WI38 (cell line): ENCODE measurements around the gene VWA1.
"Not testable (repeated sequence)": the region's sequence is repeated elsewhere in the genome, so short reads cannot be mapped to it uniquely, and the experiment has no call there.

Experiments used
- H3K4me3 ChIP-seq: 2 replicates; pipeline ENCODE4 v1.5.1; 2011; ENCODE audit warnings: low read depth, mild to moderate bottlenecking, control low read depth, low read length
- TF ChIP-seq, protein P1 (sequence below): IDR thresholded peaks from 2 replicates; pipeline ENCODE4 v1.5.1; 2012; ENCODE audit warnings: low read depth, mild to moderate bottlenecking, control low read depth, low read length

VWA1 gene

DNA sequence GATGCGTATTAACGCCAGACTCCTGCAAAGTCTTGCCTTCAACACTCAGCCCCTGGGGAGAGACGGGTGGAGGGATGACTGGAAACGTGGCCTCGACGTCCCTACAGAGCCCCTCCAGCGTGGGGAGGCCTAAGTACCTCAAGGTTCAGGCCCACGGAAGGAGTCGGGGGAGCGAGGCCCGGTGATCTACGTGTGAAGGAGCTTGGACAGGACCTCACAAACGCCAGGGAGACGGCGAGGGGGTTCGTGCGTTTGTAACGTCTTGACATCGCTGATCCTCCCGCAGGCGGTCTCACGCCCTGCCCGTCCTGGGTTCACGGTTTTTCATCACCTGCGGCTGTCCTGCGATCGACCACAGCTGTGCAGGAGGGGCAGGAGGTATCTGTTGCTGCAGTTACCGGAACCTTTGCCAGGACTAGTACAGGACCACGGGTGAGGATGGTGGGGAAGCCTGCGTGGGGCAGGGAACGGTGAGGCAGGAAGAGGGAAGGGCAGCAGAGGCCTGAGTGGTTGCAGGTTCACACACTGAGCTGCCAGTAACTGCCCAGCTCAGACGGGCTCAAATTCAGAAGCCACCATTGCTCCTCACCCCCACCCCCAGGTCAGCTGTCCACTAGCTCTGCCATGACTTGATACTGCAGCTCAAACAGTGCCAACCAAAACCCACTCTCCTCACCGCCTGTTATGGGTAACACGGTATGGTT is 35.5 kb upstream of the VWA1 start:
- peak overlapping the region; percentile 99 for H3K4me3 ChIP-seq
- TF ChIP-seq, protein P1, sequence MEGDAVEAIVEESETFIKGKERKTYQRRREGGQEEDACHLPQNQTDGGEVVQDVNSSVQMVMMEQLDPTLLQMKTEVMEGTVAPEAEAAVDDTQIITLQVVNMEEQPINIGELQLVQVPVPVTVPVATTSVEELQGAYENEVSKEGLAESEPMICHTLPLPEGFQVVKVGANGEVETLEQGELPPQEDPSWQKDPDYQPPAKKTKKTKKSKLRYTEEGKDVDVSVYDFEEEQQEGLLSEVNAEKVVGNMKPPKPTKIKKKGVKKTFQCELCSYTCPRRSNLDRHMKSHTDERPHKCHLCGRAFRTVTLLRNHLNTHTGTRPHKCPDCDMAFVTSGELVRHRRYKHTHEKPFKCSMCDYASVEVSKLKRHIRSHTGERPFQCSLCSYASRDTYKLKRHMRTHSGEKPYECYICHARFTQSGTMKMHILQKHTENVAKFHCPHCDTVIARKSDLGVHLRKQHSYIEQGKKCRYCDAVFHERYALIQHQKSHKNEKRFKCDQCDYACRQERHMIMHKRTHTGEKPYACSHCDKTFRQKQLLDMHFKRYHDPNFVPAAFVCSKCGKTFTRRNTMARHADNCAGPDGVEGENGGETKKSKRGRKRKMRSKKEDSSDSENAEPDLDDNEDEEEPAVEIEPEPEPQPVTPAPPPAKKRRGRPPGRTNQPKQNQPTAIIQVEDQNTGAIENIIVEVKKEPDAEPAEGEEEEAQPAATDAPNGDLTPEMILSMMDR = no peak

DNA sequence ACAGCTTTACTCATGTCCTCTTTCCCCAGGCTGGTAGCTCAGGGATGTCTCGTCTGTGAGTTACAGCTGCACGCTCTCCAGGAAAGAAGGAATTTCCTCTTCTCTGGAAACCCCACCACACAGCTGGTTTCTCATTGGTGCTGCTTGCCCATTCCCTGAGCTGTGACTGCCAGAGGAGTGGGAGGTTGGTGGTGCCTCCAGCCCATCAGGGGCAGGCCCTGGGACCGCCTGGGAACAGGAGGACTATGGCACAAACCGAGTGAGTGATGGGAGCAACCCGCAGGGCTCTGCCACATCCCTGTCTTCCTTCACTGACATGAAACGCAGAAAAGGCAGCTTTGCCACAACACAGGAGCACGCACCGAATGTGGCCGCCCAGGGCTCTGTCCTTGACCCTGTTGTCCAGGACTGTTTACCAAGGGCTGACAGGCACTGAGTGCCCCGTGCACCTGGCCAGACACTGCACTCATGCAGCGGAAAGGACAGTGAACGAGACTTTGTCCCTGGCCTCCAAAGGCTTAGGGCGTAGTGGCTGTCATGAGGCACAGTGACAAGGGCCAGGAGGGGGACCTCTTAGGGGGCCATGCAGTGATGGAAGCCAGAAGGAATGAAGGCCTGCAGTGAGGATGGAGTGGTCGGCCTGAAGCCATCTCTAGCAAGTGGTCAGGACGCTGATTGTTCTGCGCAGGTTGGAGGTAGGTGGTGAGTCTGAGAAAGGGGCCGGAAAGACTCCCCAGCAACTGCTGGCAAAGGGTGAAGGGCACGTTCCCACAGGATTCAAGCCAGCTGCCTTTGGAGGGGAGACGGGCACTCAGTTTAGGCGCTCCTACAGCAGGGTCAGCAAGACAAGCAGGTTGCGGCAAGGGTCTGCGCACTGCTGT is 34.7 kb upstream of the VWA1 start:
- TF ChIP-seq, protein P1 = no peak
- peak overlapping the region; percentile 99 for H3K4me3 ChIP-seq

DNA sequence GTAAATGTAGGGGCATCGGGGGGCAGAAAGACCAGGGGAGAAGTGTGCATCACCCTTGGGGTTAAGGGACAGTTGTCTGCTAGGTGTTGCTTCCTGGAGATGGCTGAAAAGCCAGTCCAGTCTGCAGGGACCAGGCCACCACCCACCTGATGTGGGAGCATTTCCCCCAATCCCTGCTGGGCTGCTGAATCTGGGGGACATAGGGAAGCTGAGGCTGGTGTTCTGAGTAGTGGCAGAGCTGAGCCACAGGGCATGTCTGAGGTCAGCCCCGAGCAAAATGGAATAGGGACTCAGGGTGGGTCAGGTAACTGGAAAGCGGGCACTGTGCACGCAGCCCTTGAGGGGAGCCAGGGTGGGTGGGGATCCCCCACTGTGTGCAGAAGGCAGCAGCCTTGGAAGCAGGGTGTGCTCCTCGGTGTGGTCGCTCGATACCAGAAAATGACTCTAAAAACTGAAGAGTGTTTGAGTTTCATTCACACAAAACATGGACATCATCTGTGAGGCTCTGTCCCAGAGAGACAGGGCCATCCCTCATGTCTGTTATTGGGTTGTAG is 34.0 kb upstream of the VWA1 start:
- H3K4me3 ChIP-seq = no peak overlapping the region
- TF ChIP-seq, protein P1 = no peak

DNA sequence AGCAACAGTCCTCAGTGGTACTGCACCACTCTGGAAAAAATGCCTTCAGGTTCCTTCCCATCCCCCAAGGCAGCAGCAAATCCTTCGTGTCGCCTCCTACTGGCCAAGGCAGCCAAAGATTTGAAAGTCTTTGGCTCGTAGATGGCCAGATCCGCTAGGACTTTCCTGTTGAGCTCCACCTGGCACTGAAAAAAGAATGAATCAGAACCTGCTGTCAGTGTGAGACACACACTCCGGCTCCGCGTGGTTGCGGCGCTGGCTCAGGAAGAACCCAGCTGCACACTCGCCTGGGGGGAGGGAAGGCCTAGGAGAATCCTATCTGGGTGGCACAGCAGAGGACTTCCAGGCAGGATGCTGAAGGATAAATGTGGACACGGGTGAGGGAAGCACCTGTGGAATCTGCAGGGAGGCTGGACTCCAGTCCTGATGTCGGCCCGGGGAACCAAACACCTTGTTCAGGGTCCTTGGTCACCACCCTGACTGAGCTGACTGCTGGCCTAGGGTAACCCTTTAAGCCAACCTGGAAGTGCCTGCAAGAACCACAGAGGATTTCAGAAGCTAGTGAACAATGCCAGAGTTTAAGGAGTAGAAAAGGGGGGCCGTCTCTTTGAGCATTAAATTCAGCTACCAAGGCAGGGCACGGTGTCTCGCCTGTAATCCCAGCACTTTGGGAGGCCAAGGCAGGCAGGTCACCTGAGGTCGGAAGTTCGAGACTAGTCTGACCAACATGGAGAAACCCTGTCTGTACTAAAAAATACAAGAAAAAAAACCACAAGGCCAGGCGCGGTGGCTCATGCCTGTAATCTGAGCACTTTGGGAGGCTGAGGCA is 33.2 kb upstream of the VWA1 start:
- no peak overlapping the region for H3K4me3 ChIP-seq
- TF ChIP-seq, protein P1 = peak; percentile 57

DNA sequence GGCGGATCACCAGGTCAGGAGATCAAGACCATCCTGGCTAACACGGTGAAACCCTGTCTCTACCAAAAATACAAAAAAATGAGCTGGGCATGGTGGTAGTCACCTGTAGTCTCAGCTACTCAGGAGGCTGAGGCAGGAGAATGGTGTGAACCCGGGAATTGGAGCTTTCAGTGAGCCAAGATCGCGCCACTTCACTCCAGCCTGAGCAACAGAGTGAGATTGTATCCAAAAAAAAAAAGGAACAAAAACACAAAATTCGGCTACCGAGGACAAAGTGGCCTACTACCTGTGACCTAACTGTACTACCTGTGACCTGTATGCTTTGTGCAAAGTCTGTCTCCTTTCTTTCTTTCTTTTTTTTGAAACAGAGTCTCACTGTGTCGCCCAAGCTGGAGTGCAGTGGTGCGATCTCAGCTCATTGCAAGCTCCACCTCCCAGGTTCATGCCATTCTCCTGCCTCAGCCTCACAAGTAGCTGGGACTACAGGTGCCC is 32.5 kb upstream of the VWA1 start:
- not testable (repeated sequence) for H3K4me3 ChIP-seq

DNA sequence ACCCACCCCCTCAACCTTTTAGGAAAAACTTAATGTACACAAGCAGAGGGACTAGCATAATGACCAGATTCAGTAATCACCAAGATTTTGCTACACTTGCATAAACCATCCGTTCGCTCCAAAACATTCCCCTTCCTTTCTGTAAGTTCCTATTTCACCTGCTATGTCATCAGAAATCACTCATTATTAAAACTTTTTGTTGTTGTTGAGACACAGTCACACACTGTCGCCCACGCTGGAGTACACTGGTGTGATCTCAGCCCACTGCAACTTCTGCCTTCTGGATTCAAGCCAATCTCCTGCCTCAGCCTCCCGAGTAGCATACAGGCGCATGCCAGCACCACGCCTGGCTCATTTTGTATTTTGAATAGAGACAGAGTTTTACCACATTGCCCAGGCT is 31.8 kb upstream of the VWA1 start:
- TF ChIP-seq, protein P1 = no peak
- H3K4me3 ChIP-seq = no peak overlapping the region
